ENCODE results near the gene PALMD. TPM values are rescaled to one million over a fixed set of nuclear protein-coding genes. Genes with fewer than 3 reads are reported as not detected.
A peak's percentile ranks its signal among the peaks of the same experiment; 100 is the strongest.

PALMD gene
- total and polyA plus RNA-seq, 8 donors = 1.2 to 16.2 (median 3.9) TPM

GRCh38 chr1:99723251-99723650 is 77.3 kb downstream of the PALMD start:
- no peaks in the 10 kb centered on the region for H3K27me3 ChIP-seq
- H3K4me1 ChIP-seq = no peaks in the 10 kb centered on the region
- H3K36me3 ChIP-seq = peaks cover 0 to 27% (median 16%) of the 10 kb centered on the region in 4 donors
- DNase-seq = no peak
- intact Hi-C loops (cut with DNase I; ENCODE audit: low total_unique reads) = no loop called here
- H3K9me3 ChIP-seq = no peaks in the 10 kb centered on the region
- no peak for TF ChIP-seq POLR2A (IDR thresholded peaks at IDR 0.05)
- no peak for TF ChIP-seq POLR2AphosphoS5 (IDR thresholded peaks at IDR 0.05)
- TF ChIP-seq EP300 (IDR thresholded peaks at IDR 0.05) = no peak
- no peak for TF ChIP-seq CTCF (IDR thresholded peaks at IDR 0.05)
- WGBS, 5 donors = 94 to 96% (median 94%) methylated on average over 3 of the region's 3 CpGs
- H3K4me3 ChIP-seq = no peak overlapping the region
- H3K27ac ChIP-seq = no peak overlapping the region

GRCh38 chr1:99725996-99726395 is 80.1 kb downstream of the PALMD start:
- WGBS, 5 donors = 64 to 76% (median 67%) methylated on average over 4 of the region's 4 CpGs
- DNase-seq = no peak
- no peaks in the 10 kb centered on the region for H3K27me3 ChIP-seq
- intact Hi-C loops (cut with DNase I; ENCODE audit: low total_unique reads) = no loop called here
- no peak overlapping the region for H3K4me3 ChIP-seq
- H3K4me1 ChIP-seq = no peaks in the 10 kb centered on the region
- H3K36me3 ChIP-seq = peaks cover 4 to 26% (median 5%) of the 10 kb centered on the region in 4 donors
- no peak overlapping the region for H3K27ac ChIP-seq
- TF ChIP-seq EP300 (IDR thresholded peaks at IDR 0.05) (no peak), POLR2A (IDR thresholded peaks at IDR 0.05) (no peak), POLR2AphosphoS5 (IDR thresholded peaks at IDR 0.05) (no peak), CTCF (IDR thresholded peaks at IDR 0.05) (no peak)
- H3K9me3 ChIP-seq = no peaks in the 10 kb centered on the region

GRCh38 chr1:99726407-99726806 is 80.5 kb downstream of the PALMD start:
- no peak overlapping the region for H3K4me3 ChIP-seq
- H3K9me3 ChIP-seq = no peaks in the 10 kb centered on the region
- H3K27me3 ChIP-seq = no peaks in the 10 kb centered on the region
- intact Hi-C loops (cut with DNase I; ENCODE audit: low total_unique reads) = no loop called here
- 80 to 100% (median 94%) methylated on average over 1 of the region's 1 CpG for WGBS, 5 donors
- no peaks in the 10 kb centered on the region for H3K4me1 ChIP-seq
- TF ChIP-seq POLR2A (IDR thresholded peaks at IDR 0.05) (no peak), EP300 (IDR thresholded peaks at IDR 0.05) (no peak), POLR2AphosphoS5 (IDR thresholded peaks at IDR 0.05) (no peak)
- no peak overlapping the region for H3K27ac ChIP-seq
- H3K36me3 ChIP-seq = peaks cover 4 to 26% (median 5%) of the 10 kb centered on the region in 4 donors
- DNase-seq = no peak

- no peak for DNase-seq
- 60 to 75% (median 67%) methylated on average over 2 of the region's 2 CpGs for WGBS, 5 donors
- Histone ChIP-seq H3K27ac (no peak overlapping the region), H3K9me3 (no peaks in the 10 kb centered on the region), H3K27me3 (no peaks in the 10 kb centered on the region), H3K4me3 (no peak overlapping the region), H3K4me1 (no peaks in the 10 kb centered on the region), H3K36me3 (peaks cover 4 to 26% (median 5%) of the 10 kb centered on the region in 4 donors)
- intact Hi-C loops (cut with DNase I; ENCODE audit: low total_unique reads) = no loop called here
- TF ChIP-seq POLR2AphosphoS5 (IDR thresholded peaks at IDR 0.05) = no peak
- no peak for TF ChIP-seq POLR2A (IDR thresholded peaks at IDR 0.05)
- no peak for TF ChIP-seq EP300 (IDR thresholded peaks at IDR 0.05)
- TF ChIP-seq CTCF (IDR thresholded peaks at IDR 0.05) = no peak
Measured at GRCh38 chr1:99726818-99727217, 80.9 kb downstream of the PALMD start.

GRCh38 chr1:99727575-99728185 is 81.8 kb downstream of the PALMD start:
- TF ChIP-seq CTCF (IDR thresholded peaks at IDR 0.05) (no peak), EP300 (IDR thresholded peaks at IDR 0.05) (no peak), POLR2A (IDR thresholded peaks at IDR 0.05) (no peak), POLR2AphosphoS5 (IDR thresholded peaks at IDR 0.05) (no peak)
- Histone ChIP-seq H3K4me1 (no peaks in the 10 kb centered on the region), H3K4me3 (no peak overlapping the region), H3K9me3 (no peaks in the 10 kb centered on the region), H3K27ac (peak overlapping the region in 4 of 5 donors; percentile 14 to 30 (median 18)), H3K27me3 (no peaks in the 10 kb centered on the region), H3K36me3 (peaks cover 4 to 26% (median 5%) of the 10 kb centered on the region in 4 donors)
- peak in 1 of 2 donors; percentile 7 for DNase-seq
- intact Hi-C loops (cut with DNase I; ENCODE audit: low total_unique reads) = no loop called here
- 76 to 89% (median 83%) methylated on average over 4 of the region's 4 CpGs for WGBS, 5 donors
